ENCODE results near the gene STIP1.

Gene STIP1

GRCh38 chr11:64185693-64186491 lies at the start of gene STIP1:
TSS of gene STIP1 (plus strand) at chr11:64186171. CDS start at chr11:64186262, 91 bp downstream.
- H3K27ac ChIP-seq (ENCODE audit: low read length), result peak within 1 kb of the TSS; percentile 73

GRCh38 chr11:64136765-64137441 lies 49.1 kb upstream of the STIP1 start:
- Histone ChIP-seq H3K4me2 (ENCODE audit: low read depth, low read length) (no peak overlapping the region), H3K27me3 (replicated peaks; ENCODE audit: insufficient read depth, low read length) (no peaks in the 10 kb centered on the region), H3K79me2 (ENCODE audit: low read length) (no peaks in the 10 kb centered on the region), H3K9me3 (replicated peaks; ENCODE audit: insufficient read depth, low read length) (no peaks in the 10 kb centered on the region), H2AFZ (ENCODE audit: low read length) (no peak overlapping the region), H3K4me3 (ENCODE audit: low read length) (no peak overlapping the region), H4K20me1 (ENCODE audit: insufficient read depth, low read length) (no peaks in the 10 kb centered on the region), H3K9ac (ENCODE audit: low read length) (no peak overlapping the region), H3K9me2 (replicated peaks; ENCODE audit: insufficient read depth, low read length) (no peaks in the 10 kb centered on the region), H3F3A (ENCODE audit: insufficient read depth, low read length) (no peaks in the 10 kb centered on the region), H3K4me1 (ENCODE audit: low read length) (no peaks in the 10 kb centered on the region), H3K27ac (ENCODE audit: low read length) (no peak overlapping the region), H3K36me3 (replicated peaks; ENCODE audit: insufficient read depth, low read length) (no peaks in the 10 kb centered on the region)
- no peak for DNase-seq
- no peak for TF ChIP-seq CTCF (IDR thresholded peaks at IDR 0.05; ENCODE audit: low read length)

More at GRCh38 chr11:64185693-64186491, at the start of gene STIP1:
- H3K4me2 ChIP-seq (ENCODE audit: low read depth, low read length), result peak within 1 kb of the TSS; percentile 75
- peak; percentile 100 for DNase-seq
- H3K4me3 ChIP-seq (ENCODE audit: low read length), result peak within 1 kb of the TSS; percentile 79
- no peak for TF ChIP-seq EZH2 (optimal IDR thresholded peaks at IDR 0.05; ENCODE audit: low read depth, low read length)
- peak; percentile 38 for TF ChIP-seq CTCF (IDR thresholded peaks at IDR 0.05; ENCODE audit: low read length)
- peaks cover 21% of the 10 kb centered on the region for H3K79me2 ChIP-seq (ENCODE audit: low read length)
- peak within 1 kb of the TSS; percentile 63 for H2AFZ ChIP-seq (ENCODE audit: low read length)
- no peaks in the 10 kb centered on the region for H3K9me2 ChIP-seq (replicated peaks; ENCODE audit: insufficient read depth, low read length)
- H3K4me1 ChIP-seq (ENCODE audit: low read length), result peaks cover 28% of the 10 kb centered on the region
- H3K9ac ChIP-seq (ENCODE audit: low read length), result peak within 1 kb of the TSS; percentile 71
- H3K27me3 ChIP-seq (replicated peaks; ENCODE audit: insufficient read depth, low read length), result no peaks in the 10 kb centered on the region
- H4K20me1 ChIP-seq (ENCODE audit: insufficient read depth, low read length), result no peaks in the 10 kb centered on the region; the same call in 1 of the 2 replicates
- H3K36me3 ChIP-seq (replicated peaks; ENCODE audit: insufficient read depth, low read length), result no peaks in the 10 kb centered on the region
- H3K9me3 ChIP-seq (replicated peaks; ENCODE audit: insufficient read depth, low read length), result no peaks in the 10 kb centered on the region
- peaks cover 44% of the 10 kb centered on the region for H3F3A ChIP-seq (ENCODE audit: insufficient read depth, low read length)

- Histone ChIP-seq H3K4me1 (ENCODE audit: low read length) (no peaks in the 10 kb centered on the region), H3K27ac (ENCODE audit: low read length) (no peak overlapping the region), H3K9me3 (replicated peaks; ENCODE audit: insufficient read depth, low read length) (no peaks in the 10 kb centered on the region), H2AFZ (ENCODE audit: low read length) (no peak overlapping the region), H3F3A (ENCODE audit: insufficient read depth, low read length) (no peaks in the 10 kb centered on the region), H3K9ac (ENCODE audit: low read length) (no peak overlapping the region), H3K9me2 (replicated peaks; ENCODE audit: insufficient read depth, low read length) (no peaks in the 10 kb centered on the region), H3K4me2 (ENCODE audit: low read depth, low read length) (no peak overlapping the region), H3K27me3 (replicated peaks; ENCODE audit: insufficient read depth, low read length) (no peaks in the 10 kb centered on the region), H3K36me3 (replicated peaks; ENCODE audit: insufficient read depth, low read length) (no peaks in the 10 kb centered on the region), H3K4me3 (ENCODE audit: low read length) (no peak overlapping the region), H4K20me1 (ENCODE audit: insufficient read depth, low read length) (no peaks in the 10 kb centered on the region), H3K79me2 (ENCODE audit: low read length) (no peaks in the 10 kb centered on the region)
- TF ChIP-seq EZH2phosphoT487 (IDR thresholded peaks at IDR 0.05; ENCODE audit: low read length) (no peak), CTCF (IDR thresholded peaks at IDR 0.05; ENCODE audit: low read length) (no peak), EZH2 (optimal IDR thresholded peaks at IDR 0.05; ENCODE audit: low read depth, low read length) (no peak)
- no peak for DNase-seq
These were observed 47.6 kb upstream of the STIP1 start for GRCh38 chr11:64138398-64138797.

Measured in MM.1S (cell line).